SK-N-SH treated with all-trans-retinoic acid at 6 μM for 48 hours (cell line): ENCODE results near the gene PTGDR2.

ENCODE experiments used
- ATAC-seq: fragments of 200-7000 bp; cut with Tn5 transposase; 3 replicates; pipeline ENCODE4 v1.9.1; 2020; ENCODE audit warnings: mild to moderate bottlenecking, moderate library complexity
- ARNTL ChIP-seq: fragments of 450-650 bp; formaldehyde crosslinking; IDR thresholded peaks from 2 replicates; pipeline ENCODE4 v1.5.0; 2020; ENCODE audit warnings: low read depth, mild to moderate bottlenecking, moderate library complexity, borderline replicate concordance
- BACH2 ChIP-seq: fragments of 250-450 bp; sonication (Bioruptor Pico); IDR thresholded peaks from 2 replicates; pipeline ENCODE4 v1.9.0; 2021; ENCODE audit warnings: mild to moderate bottlenecking, borderline replicate concordance
- CREB5 ChIP-seq: fragments of 250-450 bp; sonication (Bioruptor Pico); IDR thresholded peaks from 2 replicates; pipeline ENCODE4 v1.5.1; 2020; ENCODE audit warnings: low read depth, mild to moderate bottlenecking, moderate library complexity
- CSDC2 ChIP-seq: fragments of 250-450 bp; sonication (Bioruptor Pico); IDR thresholded peaks from 2 replicates; pipeline ENCODE4 v1.5.0; 2020; ENCODE audit warnings: mild to moderate bottlenecking, moderate library complexity
- CSRNP3 ChIP-seq: fragments of 250-450 bp; sonication (Bioruptor Pico); IDR thresholded peaks from 2 replicates; pipeline ENCODE4 v1.5.1; 2021; ENCODE audit warnings: mild to moderate bottlenecking, moderate library complexity
- ESRRG ChIP-seq: fragments of 250-450 bp; sonication (Bioruptor Pico); IDR thresholded peaks from 2 replicates; pipeline ENCODE4 v1.6.1; 2021; ENCODE audit warnings: mild to moderate bottlenecking
- GLIS3 ChIP-seq: fragments of 250-450 bp; sonication (Bioruptor Pico); IDR thresholded peaks from 2 replicates; pipeline ENCODE4 v1.5.0; 2020; ENCODE audit warnings: mild to moderate bottlenecking, moderate library complexity
- ISL1 ChIP-seq: fragments of 250-450 bp; sonication (Bioruptor Pico); IDR thresholded peaks from 2 replicates; pipeline ENCODE4 v2.1.2; 2022; ENCODE audit warnings: mild to moderate bottlenecking, moderate library complexity
- PATZ1 ChIP-seq: fragments of 250-450 bp; sonication (Bioruptor Pico); IDR thresholded peaks from 2 replicates; pipeline ENCODE4 v1.8.0; 2020; ENCODE audit warnings: mild to moderate bottlenecking, moderate library complexity, borderline replicate concordance
- POU6F1 ChIP-seq: fragments of 250-450 bp; sonication (Bioruptor Pico); IDR thresholded peaks from 2 replicates; pipeline ENCODE4 v1.8.0; 2021; ENCODE audit warnings: low read depth, mild to moderate bottlenecking, moderate library complexity, borderline replicate concordance
- PPARA ChIP-seq: fragments of 250-450 bp; sonication (Bioruptor Pico); IDR thresholded peaks from 2 replicates; pipeline ENCODE4 v1.5.0; 2020; ENCODE audit warnings: mild to moderate bottlenecking, borderline replicate concordance
- RARB ChIP-seq: fragments of 250-450 bp; sonication (Bioruptor Pico); IDR thresholded peaks from 2 replicates; pipeline ENCODE4 v1.8.0; 2021; ENCODE audit warnings: mild to moderate bottlenecking, moderate library complexity
- SNAI2 ChIP-seq: fragments of 250-450 bp; sonication (Bioruptor Pico); IDR thresholded peaks from 2 replicates; pipeline ENCODE4 v1.5.0; 2020; ENCODE audit warnings: mild to moderate bottlenecking, moderate library complexity
- TCF4 ChIP-seq: fragments of 250-450 bp; sonication (Bioruptor Pico); IDR thresholded peaks from 2 replicates; pipeline ENCODE4 v1.8.0; 2021; ENCODE audit warnings: mild to moderate bottlenecking, moderate library complexity, borderline replicate concordance
- TOX ChIP-seq: fragments of 250-450 bp; sonication (Bioruptor Pico); IDR thresholded peaks from 2 replicates; pipeline ENCODE4 v1.8.0; 2021; ENCODE audit warnings: mild to moderate bottlenecking, moderate library complexity, borderline replicate concordance
- TSHZ2 ChIP-seq: fragments of 250-450 bp; sonication (Bioruptor Pico); IDR thresholded peaks from 2 replicates; pipeline ENCODE4 v1.5.0; 2020; ENCODE audit warnings: mild to moderate bottlenecking, moderate library complexity
- ZC3H10 ChIP-seq: fragments of 250-450 bp; sonication (Bioruptor Pico); IDR thresholded peaks from 2 replicates; pipeline ENCODE4 v1.5.1; 2021; ENCODE audit warnings: mild to moderate bottlenecking, moderate library complexity
- ZFP3 ChIP-seq: fragments of 250-450 bp; sonication (Bioruptor Pico); IDR thresholded peaks from 2 replicates; pipeline ENCODE4 v1.5.0; 2020; ENCODE audit warnings: mild to moderate bottlenecking, moderate library complexity
- ZFP30 ChIP-seq: fragments of 450-650 bp; formaldehyde crosslinking; IDR thresholded peaks from 2 replicates; pipeline ENCODE4 v1.5.0; 2022; ENCODE audit warnings: mild to moderate bottlenecking, moderate library complexity
- ZNF565 ChIP-seq: fragments of 450-650 bp; formaldehyde crosslinking; conservative IDR thresholded peaks from 2 replicates; pipeline ENCODE4 v1.5.0; 2020; ENCODE audit warnings: low read depth, mild to moderate bottlenecking, moderate library complexity
- ZNF70 ChIP-seq: fragments of 450-650 bp; formaldehyde crosslinking; IDR thresholded peaks from 2 replicates; pipeline ENCODE4 v1.5.0; 2020; ENCODE audit warnings: mild to moderate bottlenecking, moderate library complexity
- ZNF8 ChIP-seq: fragments of 450-650 bp; formaldehyde crosslinking; IDR thresholded peaks from 2 replicates; pipeline ENCODE4 v1.5.0; 2020; ENCODE audit warnings: mild to moderate bottlenecking, moderate library complexity

PTGDR2 gene

GRCh38 chr11:60887556-60887955 is 31.8 kb upstream of the PTGDR2 start:
- ATAC-seq: peak; percentile 94
- TF ChIP-seq CREB5: no peak

GRCh38 chr11:60880643-60881282 is 25.0 kb upstream of the PTGDR2 start:
- no peak for TF ChIP-seq ZNF70 (CRISPR knock-in tag)
- TF ChIP-seq TSHZ2 (CRISPR knock-in tag): no peak
- no peak for TF ChIP-seq ZFP3
- TF ChIP-seq PATZ1 (CRISPR knock-in tag): no peak
- no peak for TF ChIP-seq TCF4 (CRISPR knock-in tag)
- no peak for TF ChIP-seq ZNF565 (CRISPR knock-in tag)
- no peak for TF ChIP-seq POU6F1 (CRISPR knock-in tag)
- no peak for TF ChIP-seq GLIS3 (CRISPR knock-in tag)
- TF ChIP-seq ZC3H10 (CRISPR knock-in tag): no peak
- no peak for TF ChIP-seq ESRRG
- TF ChIP-seq RARB: no peak
- TF ChIP-seq SNAI2 (CRISPR knock-in tag): no peak
- TF ChIP-seq PPARA (CRISPR knock-in tag): no peak
- TF ChIP-seq BACH2 (CRISPR knock-in tag): no peak
- no peak for TF ChIP-seq ISL1
- no peak for TF ChIP-seq ZFP30
- ATAC-seq: no peak

GRCh38 chr11:60879971-60880588 is 24.3 kb upstream of the PTGDR2 start:
- ATAC-seq: no peak
- TF ChIP-seq CSRNP3 (no peak), GLIS3 (CRISPR knock-in tag) (no peak), ZFP3 (no peak), BACH2 (CRISPR knock-in tag) (no peak), SNAI2 (CRISPR knock-in tag) (no peak), ESRRG (no peak), ARNTL (CRISPR knock-in tag) (no peak), PATZ1 (CRISPR knock-in tag) (no peak), TOX (CRISPR knock-in tag) (no peak), ZNF8 (CRISPR knock-in tag) (no peak), PPARA (CRISPR knock-in tag) (no peak), POU6F1 (CRISPR knock-in tag) (no peak), CSDC2 (no peak), ZC3H10 (CRISPR knock-in tag) (no peak), TCF4 (CRISPR knock-in tag) (no peak)
